Vagina (tissue), 2 donors: ENCODE results near the gene KMT2B. TPM values are rescaled to one million over a fixed set of nuclear protein-coding genes. Genes with fewer than 3 reads are reported as not detected.

Experiments
- DNase-seq, 2 donors: peaks; one replicate each; pipeline ENCODE4 v3.0.0-alpha.2; 2017; ENCODE audit errors: extremely low spot score in 2 of 2
- H3K27ac ChIP-seq: fragments of 200-600 bp; sonication (generic); one replicate; pipeline ENCODE4 v1.5.1; 2019
- H3K27me3 ChIP-seq: fragments of 200-600 bp; sonication (generic); one replicate; pipeline ENCODE4 v1.5.1; 2019
- H3K36me3 ChIP-seq, 2 donors: fragments of 200-600 bp; sonication (generic); one replicate each; pipeline ENCODE4 v1.5.1; 2017 to 2019
- H3K4me1 ChIP-seq: fragments of 200-600 bp; sonication (generic); one replicate; pipeline ENCODE4 v1.5.1; 2019
- H3K4me3 ChIP-seq, 2 donors: fragments of 200-600 bp; sonication (generic); 1 replicate in 1 of 2; 2 replicates in 1 of 2; pipeline ENCODE4 v1.5.1; 2016 to 2019
- H3K9me3 ChIP-seq: fragments of 200-600 bp; sonication (generic); one replicate; pipeline ENCODE4 v1.5.1; 2019
- POLR2A ChIP-seq, 2 donors: fragments of 450-650 bp; IDR thresholded peaks; one replicate each; pipeline ENCODE4 v1.6.1; 2017; ENCODE audit warnings: antibody characterized with exemption in 2 of 2, mild to moderate bottlenecking in 2 of 2, moderate library complexity in 2 of 2
- POLR2AphosphoS5 ChIP-seq, 2 donors: sonication (generic); formaldehyde crosslinking; IDR thresholded peaks; one replicate each; pipeline ENCODE4 v1.9.0; 2017; ENCODE audit warnings: antibody characterized with exemption in 2 of 2, mild to moderate bottlenecking in 2 of 2, low read depth in 1 of 2; ENCODE audit not compliant: insufficient read depth in 1 of 2
- intact Hi-C: fragments of 100-400 bp; cut with DNase I; formaldehyde crosslinking; loops from one replicate; pipeline ENCODE4 v1.15.1; 2023
- total RNA-seq: library from RNA; depleted of rRNA; stranded (reverse); fragments of >200 nt; gene quantifications from one replicate; pipeline ENCODE4 v1.2.3, GENCODE V29; 2016
- TF ChIP-seq, protein P1 (sequence below), 3 experiments: fragments of 450-650 bp in 2 of 3; fragments of 200-600 bp in 1 of 3; sonication (generic) in 1 of 3; IDR thresholded peaks; one replicate each; pipeline ENCODE4 v1.5.1; 2017 to 2019; ENCODE audit warnings: antibody characterized with exemption in 3 of 3, mild to moderate bottlenecking in 2 of 3, moderate library complexity in 2 of 3

The KMT2B gene
- total RNA-seq, 1 donor from 2014 or later = 16.0 TPM

DNA sequence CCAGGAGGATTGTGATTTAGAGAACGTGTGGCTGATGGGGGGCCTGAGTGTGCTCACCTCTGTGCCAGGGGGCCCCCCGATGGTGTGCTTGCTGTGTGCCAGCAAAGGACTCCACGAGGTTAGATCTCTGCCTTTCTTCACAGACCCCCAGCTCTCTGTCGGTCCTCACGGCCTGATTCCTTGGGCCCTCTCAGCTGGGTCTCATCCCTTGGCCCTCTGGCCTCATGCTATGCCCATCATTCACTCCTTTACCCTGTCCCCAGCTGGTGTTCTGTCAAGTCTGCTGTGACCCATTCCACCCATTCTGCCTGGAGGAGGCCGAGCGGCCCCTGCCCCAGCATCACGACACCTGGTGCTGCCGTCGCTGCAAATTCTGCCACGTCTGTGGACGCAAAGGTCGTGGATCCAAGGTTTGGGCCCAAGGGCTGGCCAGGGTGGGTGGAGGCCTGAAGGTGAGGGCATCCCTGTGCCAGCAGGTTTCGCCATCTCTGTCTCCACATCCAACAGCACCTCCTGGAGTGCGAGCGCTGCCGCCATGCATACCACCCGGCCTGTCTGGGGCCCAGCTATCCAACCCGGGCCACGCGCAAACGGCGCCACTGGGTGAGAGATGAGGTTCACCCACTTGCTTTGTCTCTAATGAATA, 7.5 kb downstream of the KMT2B start:
- Histone ChIP-seq H3K36me3 (peaks cover 3 to 98% of the 10 kb centered on the region in 2 donors), H3K4me3 (no peak overlapping the region), H3K9me3 (no peaks in the 10 kb centered on the region), H3K27ac (no peak overlapping the region), H3K27me3 (no peaks in the 10 kb centered on the region), H3K4me1 (no peaks in the 10 kb centered on the region)
- DNase-seq = no peak
- intact Hi-C loops = no loop called here
- TF ChIP-seq POLR2A (IDR thresholded peaks at IDR 0.05) (no peak), POLR2AphosphoS5 (IDR thresholded peaks at IDR 0.05; ENCODE audit: insufficient read depth in 1 of 2, low read depth in 1 of 2) (no peak)
- TF ChIP-seq, protein P1, sequence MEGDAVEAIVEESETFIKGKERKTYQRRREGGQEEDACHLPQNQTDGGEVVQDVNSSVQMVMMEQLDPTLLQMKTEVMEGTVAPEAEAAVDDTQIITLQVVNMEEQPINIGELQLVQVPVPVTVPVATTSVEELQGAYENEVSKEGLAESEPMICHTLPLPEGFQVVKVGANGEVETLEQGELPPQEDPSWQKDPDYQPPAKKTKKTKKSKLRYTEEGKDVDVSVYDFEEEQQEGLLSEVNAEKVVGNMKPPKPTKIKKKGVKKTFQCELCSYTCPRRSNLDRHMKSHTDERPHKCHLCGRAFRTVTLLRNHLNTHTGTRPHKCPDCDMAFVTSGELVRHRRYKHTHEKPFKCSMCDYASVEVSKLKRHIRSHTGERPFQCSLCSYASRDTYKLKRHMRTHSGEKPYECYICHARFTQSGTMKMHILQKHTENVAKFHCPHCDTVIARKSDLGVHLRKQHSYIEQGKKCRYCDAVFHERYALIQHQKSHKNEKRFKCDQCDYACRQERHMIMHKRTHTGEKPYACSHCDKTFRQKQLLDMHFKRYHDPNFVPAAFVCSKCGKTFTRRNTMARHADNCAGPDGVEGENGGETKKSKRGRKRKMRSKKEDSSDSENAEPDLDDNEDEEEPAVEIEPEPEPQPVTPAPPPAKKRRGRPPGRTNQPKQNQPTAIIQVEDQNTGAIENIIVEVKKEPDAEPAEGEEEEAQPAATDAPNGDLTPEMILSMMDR (IDR thresholded peaks at IDR 0.05) = no peak

- no peak for DNase-seq
- Histone ChIP-seq H3K4me1 (no peaks in the 10 kb centered on the region), H3K36me3 (peaks cover 3 to 100% of the 10 kb centered on the region in 2 donors), H3K4me3 (no peak overlapping the region), H3K9me3 (no peaks in the 10 kb centered on the region), H3K27me3 (no peaks in the 10 kb centered on the region), H3K27ac (no peak overlapping the region)
- intact Hi-C loops = no loop called here
- no peak for TF ChIP-seq POLR2A (IDR thresholded peaks at IDR 0.05)
- TF ChIP-seq, protein P1 (IDR thresholded peaks at IDR 0.05) = no peak
Observed at GRCh38 chr19:35727053-35727955, 9.5 kb downstream of the KMT2B start.

DNA sequence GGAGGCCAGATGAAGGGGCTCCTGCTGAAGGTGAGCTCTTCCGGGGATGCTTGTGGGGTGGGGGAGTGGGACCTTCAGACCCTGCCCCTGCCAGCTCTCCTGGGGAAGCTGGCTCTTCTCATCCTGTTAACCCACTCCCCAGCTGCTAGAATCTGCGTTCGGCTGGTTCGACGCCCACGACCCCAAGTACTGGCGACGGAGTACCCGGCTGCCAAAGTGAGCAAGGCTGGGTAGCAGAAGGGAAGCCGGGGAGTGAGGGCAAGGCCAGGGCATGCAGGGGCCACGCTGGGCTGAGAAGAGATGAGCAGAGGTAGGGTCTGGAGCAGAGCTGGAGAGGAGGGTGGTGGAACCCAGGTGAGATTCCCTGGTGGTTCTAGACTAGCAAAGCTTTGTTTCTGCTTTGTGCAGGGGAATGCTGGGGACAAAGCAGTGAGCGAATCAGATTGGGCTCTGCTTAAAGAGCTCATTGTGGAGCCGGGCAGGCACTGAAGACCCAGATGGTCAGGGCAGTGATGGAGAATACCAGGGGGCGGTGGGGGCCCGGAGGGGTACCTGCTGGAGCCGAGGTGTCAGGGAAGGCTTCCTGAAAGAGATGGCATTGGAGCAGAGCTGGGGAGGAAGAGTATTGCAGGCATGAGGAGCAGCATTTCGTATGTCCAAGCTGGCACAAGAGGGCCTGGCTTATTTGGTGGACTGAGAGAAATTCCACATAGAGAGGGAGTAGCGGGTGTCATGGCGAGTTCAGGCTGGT, 10.3 kb downstream of the KMT2B start:
- Histone ChIP-seq H3K27me3 (no peaks in the 10 kb centered on the region), H3K36me3 (peaks cover 3 to 100% of the 10 kb centered on the region in 2 donors), H3K4me3 (no peak overlapping the region), H3K27ac (no peak overlapping the region), H3K4me1 (no peaks in the 10 kb centered on the region), H3K9me3 (no peaks in the 10 kb centered on the region)
- DNase-seq = no peak
- intact Hi-C loops = no loop called here
- no peak for TF ChIP-seq POLR2A (IDR thresholded peaks at IDR 0.05)
- no peak for TF ChIP-seq POLR2AphosphoS5 (IDR thresholded peaks at IDR 0.05; ENCODE audit: insufficient read depth in 1 of 2, low read depth in 1 of 2)
- TF ChIP-seq, protein P1 (IDR thresholded peaks at IDR 0.05) = no peak

- TF ChIP-seq POLR2A (IDR thresholded peaks at IDR 0.05) (no peak), POLR2AphosphoS5 (IDR thresholded peaks at IDR 0.05; ENCODE audit: insufficient read depth in 1 of 2, low read depth in 1 of 2) (no peak)
- TF ChIP-seq, protein P1 (IDR thresholded peaks at IDR 0.05) = no peak
- Histone ChIP-seq H3K4me1 (no peaks in the 10 kb centered on the region), H3K27ac (no peak overlapping the region), H3K36me3 (peaks cover 3 to 93% of the 10 kb centered on the region in 2 donors), H3K4me3 (no peak overlapping the region), H3K9me3 (no peaks in the 10 kb centered on the region), H3K27me3 (no peaks in the 10 kb centered on the region)
- intact Hi-C loops = no loop called here
- DNase-seq = no peak
Observed at GRCh38 chr19:35729021-35729420, 11.2 kb downstream of the KMT2B start.
